GM18858 (cell line): Measurements from ENCODE around the gene RRM2.
"Not testable (repeated sequence)": the region's sequence is repeated elsewhere in the genome, so short reads cannot be mapped to it uniquely, and the experiment has no call there.

Experiments
- ATAC-seq: cut with Tn5 transposase; IDR thresholded peaks from one replicate; pipeline ENCODE4 v1.9.1; 2021; ENCODE audit not compliant: unreplicated experiment

The RRM2 gene

DNA sequence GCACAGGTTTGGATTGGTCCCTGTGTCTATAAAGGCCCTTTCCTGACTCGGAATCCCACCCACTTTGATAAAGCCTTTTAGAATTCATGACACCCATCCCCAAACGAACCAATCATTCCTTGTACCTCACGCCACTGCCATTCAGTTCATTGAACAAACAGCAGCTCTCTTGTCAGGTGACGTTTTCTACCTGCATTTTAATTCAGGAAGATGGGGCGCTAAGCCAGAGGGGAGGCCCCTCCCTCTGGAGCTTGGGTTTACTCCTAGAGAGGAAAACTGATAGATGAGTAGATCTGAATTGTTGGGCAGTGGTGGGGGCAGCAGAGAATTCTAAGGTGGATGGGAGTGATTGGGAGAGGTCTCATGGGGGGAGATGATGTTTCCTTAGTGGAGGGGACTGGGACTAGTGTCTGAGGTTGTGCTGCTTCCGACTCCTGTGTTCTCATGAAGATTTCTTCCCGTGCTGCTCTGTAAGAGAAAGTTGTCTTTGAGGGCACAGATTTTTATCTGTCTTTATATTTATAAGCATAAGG, 9.6 kb downstream of the RRM2 start:
- ATAC-seq: no peak

DNA sequence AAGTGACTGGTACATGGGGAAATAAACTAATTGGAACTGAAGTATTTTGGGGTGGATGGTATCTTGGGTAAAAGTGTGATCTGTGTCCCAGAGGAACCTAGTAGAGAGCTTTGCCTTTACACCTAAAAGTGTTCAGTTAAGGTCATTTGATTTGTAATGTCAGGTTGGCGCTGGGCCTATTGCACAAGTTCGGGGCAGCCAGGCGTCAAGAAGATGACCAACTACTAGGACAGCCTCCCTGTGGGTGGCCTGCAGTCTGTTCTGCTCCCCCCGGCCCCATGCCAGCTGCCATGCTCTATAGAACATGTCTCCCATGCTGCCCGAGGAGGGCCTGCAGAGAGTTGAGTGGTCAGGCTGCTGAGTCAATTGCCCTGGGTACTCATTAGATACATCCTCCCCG, 10.1 kb downstream of the RRM2 start:
- no peak for ATAC-seq

GRCh38 chr2:10132996-10133647, 10.6 kb downstream of the RRM2 start:
- ATAC-seq: no peak

- ATAC-seq: no peak
Observed at GRCh38 chr2:10135296-10136089, 13.0 kb downstream of the RRM2 start.

DNA sequence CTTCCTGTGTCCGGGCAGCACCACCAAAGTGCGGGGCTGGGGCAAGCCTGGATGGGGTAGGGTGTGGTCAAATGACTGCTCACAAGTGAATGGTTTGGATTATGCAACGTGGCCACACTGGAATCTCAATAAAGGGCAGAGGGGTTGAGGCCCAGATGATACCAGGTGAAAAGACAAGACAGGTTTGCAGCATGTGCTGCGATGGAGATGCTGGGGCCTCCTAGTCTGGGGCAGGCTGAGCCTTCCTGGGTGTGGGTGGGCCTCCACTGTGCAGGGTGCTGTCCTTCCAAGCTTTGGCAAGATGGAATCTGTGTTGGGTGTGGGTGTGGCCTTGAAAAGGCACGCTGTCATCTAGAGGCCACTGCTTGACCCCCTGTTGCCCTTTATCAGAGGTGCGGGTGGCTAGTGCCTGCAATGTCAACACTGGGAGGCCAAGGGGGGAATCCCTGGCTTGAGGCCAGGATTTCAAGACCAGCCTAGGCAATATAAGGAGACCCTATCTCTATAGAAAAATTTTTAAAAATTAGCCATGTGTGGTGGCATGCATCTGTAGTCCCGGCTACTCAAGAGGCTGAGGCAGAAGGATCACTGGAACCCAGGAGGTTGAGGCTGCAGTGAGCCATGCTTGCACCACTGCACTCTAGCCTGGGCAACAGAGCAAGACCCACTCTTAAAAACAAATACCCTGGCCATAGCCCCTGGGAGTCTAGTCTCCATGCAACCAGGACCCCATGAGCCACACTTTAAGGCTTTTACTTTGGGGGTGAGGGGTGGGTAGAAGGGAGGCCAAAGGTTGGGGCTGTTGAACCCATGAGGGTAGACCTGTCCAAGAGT, 13.8 kb downstream of the RRM2 start:
- no peak for ATAC-seq

DNA sequence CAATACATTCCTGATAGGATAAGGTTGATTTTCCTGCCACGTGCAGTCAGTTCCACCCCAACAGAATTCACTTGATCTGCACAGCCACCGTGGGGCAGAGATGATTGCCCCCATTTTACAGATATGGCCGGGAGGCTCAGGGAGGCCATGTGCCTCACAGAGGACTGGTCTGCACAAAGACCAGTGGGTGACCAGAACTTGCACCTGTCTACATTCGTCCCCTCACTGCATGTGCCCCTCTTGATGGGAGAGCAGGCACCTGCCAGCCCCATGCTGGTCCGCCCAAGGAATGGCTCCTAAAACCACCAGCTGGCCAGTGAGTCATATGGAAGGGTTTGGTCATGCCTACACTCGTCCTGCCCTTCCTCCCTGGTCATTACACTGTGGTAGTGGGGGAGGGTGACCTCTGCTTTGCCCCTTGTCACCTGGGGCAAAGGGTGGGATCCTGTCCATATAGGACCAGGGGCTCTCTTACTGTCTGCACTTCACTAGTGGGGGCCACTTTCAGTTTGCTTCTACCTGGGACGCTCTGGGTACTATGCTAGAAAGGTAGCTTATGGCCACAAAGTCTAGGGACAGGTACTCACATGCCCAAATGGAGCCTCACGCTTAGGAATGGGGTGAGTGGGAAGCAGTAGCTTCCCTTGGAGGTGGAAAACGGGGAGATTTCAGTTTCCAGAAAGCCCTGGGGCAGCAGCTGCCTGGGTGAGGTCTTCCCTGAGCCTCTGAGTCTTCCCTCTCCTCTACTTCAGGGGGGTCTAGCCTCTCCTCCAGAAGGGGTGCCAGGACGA, 14.7 kb downstream of the RRM2 start:
- no peak for ATAC-seq

DNA sequence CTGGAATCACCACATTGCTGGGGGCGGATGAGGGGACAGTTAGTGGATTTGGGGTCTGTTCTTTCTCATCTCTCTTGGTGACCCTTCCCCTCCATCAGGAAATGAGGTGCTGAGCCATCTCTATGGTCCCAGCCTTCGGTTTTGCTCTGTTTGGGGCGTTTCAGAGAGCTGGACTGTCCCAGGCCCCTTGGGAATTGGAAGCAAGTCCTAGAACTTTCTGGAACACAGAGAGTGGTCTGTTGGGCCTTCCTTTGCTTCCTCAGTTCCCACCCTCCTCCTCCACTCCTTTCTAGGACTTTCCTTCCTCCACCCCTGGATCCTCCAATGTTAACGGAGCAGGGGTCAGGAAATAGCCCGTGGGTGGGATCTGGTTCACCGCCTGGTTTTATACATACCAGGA, 17.0 kb downstream of the RRM2 start:
- no peak for ATAC-seq

DNA sequence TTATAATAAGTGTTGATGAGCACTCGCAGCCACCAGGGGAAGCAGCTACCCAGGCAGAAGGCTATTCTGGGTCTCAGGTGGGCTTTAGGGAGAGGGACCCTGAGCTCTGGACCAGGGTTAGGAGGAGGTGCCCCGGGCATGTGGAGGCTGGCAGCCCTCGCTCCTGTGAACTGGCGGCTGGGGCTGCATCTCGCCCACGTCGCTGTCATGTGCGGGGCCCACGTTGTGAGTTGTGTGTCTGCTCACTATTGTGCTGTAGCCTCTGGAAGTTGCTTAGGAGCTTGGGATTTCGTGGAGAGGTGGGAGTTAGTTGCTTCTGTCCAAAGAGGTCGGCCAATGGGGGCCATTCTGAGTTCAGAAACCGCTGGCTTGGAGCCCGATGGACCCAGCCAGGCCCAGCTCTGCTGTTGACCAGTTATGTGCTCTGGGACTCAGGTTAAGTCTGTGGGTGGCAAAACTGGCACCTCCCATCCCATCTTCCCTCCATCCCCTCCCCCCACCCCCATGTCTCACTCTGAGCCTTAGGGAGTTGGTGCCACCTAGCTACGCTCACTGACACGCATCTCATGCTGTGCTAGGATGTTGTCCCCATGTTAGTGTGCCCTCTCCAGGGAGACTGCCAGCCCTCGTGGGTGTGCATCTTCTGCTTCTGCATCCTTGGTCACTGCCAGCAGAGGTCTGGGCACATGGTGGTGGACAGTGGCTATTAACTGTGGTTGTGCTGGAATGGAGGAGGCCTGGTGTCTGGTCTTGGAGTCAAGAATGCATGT, 18.5 kb downstream of the RRM2 start:
- ATAC-seq: no peak

GRCh38 chr2:10141736-10142639, 19.4 kb downstream of the RRM2 start:
- ATAC-seq: no peak

DNA sequence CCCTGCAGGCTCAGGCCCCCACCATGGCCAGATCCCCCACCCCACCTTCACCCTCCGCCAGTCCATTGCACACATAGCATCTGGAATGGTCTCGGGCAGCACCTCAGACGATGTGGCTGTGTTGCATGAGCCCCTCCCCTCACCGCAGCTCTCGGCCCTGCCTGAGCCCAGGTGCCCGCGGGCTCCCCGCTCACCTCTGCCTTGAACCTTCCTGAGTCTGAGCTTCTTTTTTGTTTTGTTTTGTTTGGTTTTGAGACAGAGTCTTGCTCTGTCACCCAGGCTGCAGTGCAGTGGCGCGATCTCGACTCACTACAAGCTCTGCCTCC, 20.1 kb downstream of the RRM2 start:
- no peak for ATAC-seq

DNA sequence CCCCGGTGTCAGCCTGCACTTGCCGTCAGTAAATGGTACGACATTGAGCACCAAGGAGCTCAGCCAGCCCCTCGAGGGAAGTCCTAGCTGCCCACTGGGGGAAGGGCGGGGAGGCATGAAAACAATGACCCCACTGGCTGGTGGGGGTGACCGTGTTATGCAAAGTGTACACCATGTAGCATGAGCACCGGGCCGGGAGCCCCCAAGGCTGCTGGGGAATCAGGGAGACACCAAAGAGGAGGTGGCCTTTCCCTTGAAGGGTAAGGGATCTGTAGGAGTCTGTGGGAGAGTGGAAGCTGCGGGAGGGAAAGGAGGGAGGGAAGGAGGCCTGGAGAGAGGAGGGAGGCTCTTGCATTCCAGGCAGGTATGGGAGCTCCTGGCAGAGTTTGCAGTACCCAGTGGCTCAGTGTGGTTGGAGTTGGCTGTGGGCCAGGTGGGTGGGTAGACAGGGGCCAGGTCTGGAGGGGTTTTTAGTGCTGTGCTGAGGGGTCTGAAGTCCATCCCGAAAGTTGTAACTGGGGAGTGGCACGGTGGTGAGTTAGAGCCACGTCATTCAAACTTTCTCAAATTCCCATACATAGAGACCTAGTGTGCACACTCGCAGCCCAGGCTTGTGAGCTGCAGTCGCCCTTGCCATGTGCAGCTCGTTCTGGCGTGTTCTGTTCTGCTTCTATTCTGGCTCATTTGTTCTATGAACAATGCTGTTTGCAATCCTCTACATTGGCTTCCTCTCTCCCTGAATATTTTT, 22.4 kb downstream of the RRM2 start:
- ATAC-seq: no peak

- ATAC-seq: no peak
Observed at GRCh38 chr2:10145519-10146357, 23.2 kb downstream of the RRM2 start.

DNA sequence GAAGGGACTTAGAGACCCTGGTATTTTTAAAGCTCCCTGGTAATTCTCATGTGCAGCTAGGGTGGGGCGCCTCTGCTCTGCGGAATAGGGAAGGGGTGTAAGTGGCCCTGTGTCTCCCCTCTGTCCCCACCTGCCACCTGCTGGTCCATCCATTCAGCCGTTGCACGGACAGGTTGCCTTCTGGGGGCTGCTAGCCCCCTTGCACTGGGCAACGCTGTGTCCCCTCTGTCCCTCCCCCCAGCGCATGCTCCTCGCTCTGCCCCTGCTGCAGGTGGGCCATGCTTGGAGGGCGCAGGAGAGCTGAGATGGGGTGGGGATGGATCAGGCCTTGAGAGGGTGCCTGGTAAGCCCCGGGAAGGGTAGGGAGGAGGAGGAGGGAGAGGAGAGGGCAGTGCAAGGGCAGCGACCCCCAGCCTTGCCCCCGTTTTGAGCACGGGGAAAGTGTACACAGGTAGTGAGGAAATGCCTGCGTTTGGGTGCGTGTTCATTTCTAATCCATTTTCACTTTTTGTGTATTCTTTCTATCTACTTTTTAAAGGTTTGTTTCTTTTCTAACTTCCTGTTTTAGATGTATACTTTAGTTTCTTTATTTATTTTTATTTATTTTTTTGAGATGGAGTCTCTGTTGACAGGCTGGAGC, 23.9 kb downstream of the RRM2 start:
- no peak for ATAC-seq

- ATAC-seq: not testable (repeated sequence)
Observed at GRCh38 chr2:10147050-10147660, 24.6 kb downstream of the RRM2 start.

DNA sequence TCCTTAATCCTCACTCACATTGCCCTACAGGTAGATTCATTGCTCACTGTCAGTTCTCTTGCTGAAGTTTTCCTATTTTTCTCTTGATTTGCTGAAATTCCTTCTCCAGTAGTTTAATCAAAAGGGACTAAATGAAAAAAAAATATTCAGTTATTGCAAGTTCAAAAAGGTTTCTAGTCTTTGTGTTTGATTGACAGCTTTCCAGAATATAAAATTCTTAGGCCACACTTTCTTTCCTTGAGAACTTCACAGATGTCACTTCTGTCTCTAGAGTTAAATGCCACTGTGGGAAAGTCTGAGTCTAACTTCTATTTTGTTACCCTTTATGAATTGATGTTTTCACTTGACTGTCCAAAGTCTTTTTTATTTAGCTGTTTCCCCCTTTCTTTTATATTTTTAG, 25.7 kb downstream of the RRM2 start:
- ATAC-seq: no peak

GRCh38 chr2:10149635-10150034, 27.1 kb downstream of the RRM2 start:
- ATAC-seq: no peak

DNA sequence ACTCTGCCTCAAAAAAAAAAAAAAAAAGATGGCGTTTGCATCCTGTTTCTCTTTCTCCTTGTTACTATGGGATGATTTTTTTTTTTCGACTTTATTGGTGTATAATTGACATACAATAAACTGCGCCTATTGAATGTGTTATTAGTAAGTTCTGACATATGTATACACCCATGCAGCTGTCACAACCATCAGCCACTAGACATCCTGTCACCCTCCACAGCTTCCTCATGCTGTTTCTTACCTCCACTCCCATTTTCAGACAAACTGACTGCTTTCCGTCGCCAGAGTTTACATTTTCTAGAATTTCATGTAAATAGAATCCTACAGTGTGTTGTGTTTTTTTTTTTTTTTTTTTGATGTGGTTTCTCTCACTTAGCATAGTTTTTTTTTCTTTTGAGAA, 27.9 kb downstream of the RRM2 start:
- ATAC-seq: no peak
